GM20000 (cell line): ENCODE results near the gene SMAGP.

Source experiments
- DNase-seq: peaks from one replicate; pipeline ENCODE4 v3.0.0; 2012; ENCODE audit warnings: low spot score
- TF ChIP-seq, protein P1 (sequence below): IDR thresholded peaks from 2 replicates; pipeline ENCODE4 v1.5.1; 2012; ENCODE audit warnings: mild to moderate bottlenecking, control low read depth; ENCODE audit errors: extremely low read depth, missing control alignments

The SMAGP gene

DNA sequence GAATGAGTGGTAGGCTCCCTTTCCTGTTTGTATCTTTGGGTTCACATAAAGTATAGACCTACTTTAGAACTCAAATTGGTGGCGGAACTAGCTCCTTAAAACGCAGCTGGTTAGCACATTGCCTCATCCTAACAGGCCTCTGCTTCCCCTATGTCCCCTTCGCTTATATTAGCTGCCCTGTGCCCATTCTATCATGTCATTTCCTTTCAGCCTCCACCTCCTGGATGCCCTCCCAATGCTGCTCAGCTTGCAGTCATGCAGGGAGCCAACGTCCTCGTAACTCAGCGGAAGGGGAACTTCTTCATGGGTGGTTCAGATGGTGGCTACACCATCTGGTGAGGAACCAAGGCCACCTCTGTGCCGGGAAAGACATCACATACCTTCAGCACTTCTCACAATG lies 28.1 kb downstream of the SMAGP start:
- TF ChIP-seq, protein P1, sequence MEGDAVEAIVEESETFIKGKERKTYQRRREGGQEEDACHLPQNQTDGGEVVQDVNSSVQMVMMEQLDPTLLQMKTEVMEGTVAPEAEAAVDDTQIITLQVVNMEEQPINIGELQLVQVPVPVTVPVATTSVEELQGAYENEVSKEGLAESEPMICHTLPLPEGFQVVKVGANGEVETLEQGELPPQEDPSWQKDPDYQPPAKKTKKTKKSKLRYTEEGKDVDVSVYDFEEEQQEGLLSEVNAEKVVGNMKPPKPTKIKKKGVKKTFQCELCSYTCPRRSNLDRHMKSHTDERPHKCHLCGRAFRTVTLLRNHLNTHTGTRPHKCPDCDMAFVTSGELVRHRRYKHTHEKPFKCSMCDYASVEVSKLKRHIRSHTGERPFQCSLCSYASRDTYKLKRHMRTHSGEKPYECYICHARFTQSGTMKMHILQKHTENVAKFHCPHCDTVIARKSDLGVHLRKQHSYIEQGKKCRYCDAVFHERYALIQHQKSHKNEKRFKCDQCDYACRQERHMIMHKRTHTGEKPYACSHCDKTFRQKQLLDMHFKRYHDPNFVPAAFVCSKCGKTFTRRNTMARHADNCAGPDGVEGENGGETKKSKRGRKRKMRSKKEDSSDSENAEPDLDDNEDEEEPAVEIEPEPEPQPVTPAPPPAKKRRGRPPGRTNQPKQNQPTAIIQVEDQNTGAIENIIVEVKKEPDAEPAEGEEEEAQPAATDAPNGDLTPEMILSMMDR = no peak
- no peak for DNase-seq

DNA sequence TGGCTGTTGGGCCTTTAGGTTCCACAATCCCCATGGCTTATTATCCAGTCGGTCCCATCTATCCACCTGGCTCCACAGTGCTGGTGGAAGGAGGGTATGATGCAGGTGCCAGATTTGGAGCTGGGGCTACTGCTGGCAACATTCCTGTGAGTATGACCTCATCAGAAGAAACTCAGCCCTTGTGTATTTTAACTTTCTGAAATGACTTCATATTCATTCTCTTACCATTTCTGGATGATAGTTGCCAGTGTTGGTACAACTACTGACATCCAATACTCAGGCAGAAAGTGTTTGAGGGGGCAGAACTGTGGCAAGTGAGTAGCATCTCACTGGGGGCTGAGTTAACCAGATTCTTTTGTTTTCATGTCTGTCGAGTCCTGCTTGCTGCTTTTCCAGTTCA lies 29.2 kb downstream of the SMAGP start:
- TF ChIP-seq, protein P1 = no peak
- DNase-seq = no peak

DNA sequence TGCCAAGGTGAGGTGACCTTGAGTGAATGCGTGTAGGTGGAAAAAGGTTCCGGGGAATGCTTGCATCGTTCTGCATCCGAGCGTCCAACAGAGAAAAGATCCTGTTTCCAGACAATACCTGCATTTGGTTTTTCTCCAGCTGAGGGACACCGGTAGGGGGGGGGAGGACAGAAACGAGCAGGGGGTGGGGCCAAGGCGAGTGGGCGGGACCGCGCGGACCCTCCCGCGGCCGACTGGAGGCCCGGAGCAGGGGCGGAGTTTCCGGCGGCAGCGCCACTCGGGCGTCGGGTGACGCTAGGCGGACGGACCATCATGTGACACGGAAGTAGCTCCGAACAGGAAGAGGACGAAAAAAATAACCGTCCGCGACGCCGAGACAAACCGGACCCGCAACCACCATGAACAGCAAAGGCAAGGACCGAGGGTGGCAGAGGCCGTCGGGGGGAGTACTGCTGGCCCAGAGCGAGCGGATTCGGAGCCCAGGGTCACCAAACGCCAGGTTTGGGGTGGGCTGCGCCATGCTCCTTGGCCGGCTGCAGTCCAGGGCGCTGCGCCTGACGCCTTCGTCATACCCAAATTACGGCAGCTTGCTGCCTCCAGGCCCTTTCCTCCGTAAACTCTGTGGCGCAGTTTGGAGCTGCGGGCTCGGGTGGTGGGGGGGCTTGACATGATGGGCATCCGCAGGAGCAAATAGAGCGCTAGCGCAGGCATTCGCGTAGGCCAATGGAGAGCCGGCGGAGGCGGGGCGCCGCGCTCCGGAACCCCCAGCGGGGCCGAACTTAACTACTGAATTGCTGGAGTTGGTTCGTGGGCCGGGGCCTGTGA lies 31.5 kb downstream of the SMAGP start, which contains the start of gene DAZAP2:
DAZAP2 (plus strand) TSS at position 317 of the 825 bp plus-strand sequence; CDS start at position 399, 82 bp downstream.
- DNase-seq = peak; percentile 95
- TF ChIP-seq, protein P1 = no peak

DNA sequence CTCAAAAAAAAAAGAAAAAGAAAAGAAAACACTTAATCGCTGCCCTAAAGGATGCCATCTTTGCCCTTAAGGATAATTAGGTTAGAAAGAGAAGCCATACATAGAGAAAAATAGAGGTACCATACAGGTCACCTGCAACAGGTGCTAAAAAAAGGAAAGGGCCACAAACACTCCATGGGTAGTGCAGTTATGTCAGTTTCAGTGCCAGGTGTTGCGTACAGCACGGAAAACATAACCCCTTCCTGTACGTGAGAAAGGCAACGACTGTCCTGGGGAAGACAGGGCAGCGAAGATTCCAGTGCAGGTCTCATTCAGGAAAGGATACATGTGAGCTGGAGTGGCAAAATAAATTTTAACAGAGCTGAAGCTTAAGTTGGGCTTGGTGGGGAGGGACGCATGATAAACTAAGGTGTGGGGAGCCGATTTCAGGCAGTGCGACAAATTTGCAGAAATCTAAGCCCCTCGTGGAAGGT lies 32.1 kb downstream of the SMAGP start:
- TF ChIP-seq, protein P1 = no peak
- DNase-seq = peak; percentile 25

DNA sequence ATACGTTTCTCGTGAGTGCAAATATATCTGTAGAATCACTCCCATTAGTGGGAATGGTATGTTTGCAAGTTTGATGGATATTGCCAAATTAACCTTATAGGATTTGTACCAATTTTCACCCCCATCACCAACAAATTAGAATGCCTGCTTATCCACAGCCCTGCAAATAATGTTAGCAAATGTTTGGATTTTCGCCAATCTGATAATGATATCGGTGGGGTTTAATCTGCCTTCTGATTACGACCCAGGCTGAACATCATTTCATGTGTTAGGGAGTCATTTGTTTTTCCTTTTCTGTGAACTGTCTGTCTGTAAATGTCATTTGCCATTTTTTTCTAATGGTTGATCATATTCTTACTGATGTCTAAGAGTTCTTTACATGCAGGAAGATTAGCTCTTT lies 35.7 kb downstream of the SMAGP start:
- TF ChIP-seq, protein P1 = no peak
- no peak for DNase-seq

DNA sequence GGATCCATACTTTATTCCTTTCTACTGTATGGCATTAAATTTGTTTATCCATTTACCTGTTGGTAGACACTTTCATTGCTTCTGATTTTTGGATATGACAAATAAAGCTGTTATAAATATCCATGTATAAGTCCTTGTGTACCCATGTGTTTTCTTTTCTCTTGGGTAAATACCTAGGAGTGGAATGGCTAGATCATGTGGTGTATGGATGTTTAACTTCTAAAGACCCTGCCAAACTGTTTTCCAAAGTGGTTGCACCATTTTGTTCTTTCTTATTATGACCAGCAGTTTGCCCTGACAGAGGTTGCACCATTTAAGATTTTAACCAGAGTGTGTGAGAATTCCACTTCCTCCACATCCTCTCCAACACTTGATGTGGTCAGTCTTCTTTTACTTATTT lies 37.6 kb downstream of the SMAGP start:
- DNase-seq = no peak
- TF ChIP-seq, protein P1 = no peak

GRCh38 chr12:51229116-51229809 lies 41.0 kb downstream of the SMAGP start:
- TF ChIP-seq, protein P1 = no peak
- DNase-seq = no peak
